COLO829 (cell line): Measurements from ENCODE around the gene MRPL10.

Experiments
- DNase-seq: peaks from one replicate; pipeline ENCODE4 v3.0.0; 2012; ENCODE audit warnings: low spot score

The MRPL10 gene

DNA sequence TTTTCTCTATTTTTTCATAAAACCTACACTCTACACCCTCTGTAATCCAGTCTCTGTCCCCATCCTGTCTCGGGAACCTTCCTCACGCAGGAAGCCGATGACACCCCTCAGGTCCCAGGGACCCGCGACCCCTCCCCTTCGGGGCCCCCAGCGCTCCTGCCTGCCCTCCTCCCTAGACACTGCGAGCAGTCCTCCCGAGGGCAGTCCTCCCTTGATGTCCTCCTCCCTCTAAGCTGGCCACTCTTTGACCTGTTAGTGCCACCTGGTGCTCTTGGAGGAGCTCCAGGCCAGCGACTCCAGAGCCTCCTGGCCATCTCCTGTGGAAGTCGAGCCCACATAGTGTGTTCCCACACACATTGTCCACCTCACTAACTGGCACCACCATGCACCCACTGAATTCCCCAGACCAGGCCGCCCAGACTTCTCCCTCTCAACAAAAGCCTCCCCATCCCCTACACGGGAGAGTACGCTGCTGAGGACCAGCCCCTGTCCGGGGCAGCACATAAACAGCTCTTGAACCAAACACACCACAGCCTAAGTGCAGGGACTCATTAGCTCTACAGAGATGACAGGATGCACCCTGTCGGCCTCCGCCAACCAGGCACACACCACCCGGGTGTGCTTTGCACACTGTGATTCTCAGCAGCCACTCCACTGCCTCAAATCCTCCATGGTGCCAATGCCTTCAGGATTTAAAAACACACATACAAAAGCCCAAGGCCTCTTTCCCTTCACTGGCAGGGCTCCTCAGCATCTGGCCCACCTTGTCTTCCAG lies 19.0 kb downstream of the MRPL10 start:
- DNase-seq, result no peak

DNA sequence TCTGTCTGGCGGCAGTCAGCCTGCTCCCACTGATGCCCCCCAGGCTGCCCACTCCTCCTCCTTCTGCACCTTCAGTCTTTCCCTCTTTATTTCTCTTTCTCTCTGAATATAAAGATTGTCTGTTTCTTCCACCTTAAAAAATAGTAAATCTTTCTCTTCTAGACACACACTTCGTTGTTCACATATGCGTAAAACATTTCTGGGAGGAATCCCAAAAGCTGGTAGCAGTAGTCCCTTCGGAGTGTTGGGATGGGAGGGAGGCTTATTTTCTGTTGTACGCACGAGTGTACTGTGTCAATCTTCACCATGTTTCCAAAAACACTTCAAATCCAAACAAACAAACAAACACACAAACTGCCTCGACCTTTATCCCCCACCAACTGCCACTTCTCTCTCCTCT lies 19.6 kb downstream of the MRPL10 start:
- peak; percentile 60 for DNase-seq

DNA sequence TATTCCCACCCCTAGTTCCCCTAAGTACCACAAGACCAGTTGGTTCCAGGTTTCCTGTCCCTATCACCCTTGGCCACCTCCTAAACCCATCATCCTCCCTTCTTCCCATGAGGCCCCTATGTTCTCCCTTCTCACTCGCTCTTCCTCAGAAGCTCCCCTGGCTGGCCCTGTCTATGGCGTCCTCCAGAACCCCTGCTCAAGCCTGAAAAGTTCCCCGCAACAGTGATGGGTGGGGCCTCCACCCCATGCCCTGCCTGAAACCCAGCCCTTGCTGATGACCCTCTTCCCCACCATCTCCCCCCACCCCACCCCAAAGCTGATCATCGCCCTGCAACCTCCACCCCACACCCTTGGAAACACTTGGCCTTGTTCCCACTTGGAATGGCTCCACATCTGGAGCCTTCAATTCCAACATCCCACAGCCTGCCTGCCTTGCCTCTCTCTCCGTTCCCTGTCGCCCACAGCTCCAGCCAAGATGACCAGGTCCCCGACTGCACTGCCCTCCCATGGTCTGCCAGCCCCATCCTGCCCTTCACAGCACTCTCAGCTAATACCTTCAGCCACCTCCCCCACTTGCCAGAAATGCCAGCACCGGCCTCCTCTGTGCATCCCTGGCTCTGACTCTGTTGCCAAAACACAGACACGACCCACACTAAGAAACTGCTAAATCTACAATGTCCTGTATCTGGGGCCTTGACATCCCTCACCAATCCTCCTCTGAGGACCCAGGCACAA lies 20.3 kb downstream of the MRPL10 start:
- no peak for DNase-seq

DNA sequence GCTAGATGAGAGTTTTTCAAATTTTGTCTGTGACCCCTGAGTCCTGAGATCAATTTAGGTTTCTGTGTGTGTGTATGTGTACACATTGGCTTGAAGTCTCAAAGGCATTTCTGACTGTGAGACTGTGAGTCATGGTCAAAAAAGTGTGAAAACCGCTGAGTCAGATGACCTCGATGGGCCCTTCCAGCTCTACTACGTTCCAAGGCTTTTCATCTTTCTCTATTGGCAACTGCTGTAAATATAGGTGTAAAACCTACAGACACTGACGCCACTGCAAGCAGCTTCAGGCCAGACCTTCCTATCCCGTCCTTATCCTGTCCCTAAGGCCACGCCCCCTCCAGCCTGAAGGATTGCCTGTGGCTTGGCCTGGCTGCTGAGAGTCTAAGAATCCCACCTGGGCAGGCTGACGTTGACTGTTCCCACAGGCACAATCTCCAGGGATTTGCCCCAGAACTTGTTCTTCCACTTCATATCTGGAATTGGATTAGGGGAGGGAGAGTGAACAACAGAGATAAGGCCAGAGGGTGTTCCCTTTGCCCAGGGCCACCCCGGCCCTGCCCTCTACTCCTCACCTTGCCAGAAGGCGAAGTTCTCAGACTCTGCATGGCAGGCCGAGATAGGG lies 21.0 kb downstream of the MRPL10 start:
- peak; percentile 79 for DNase-seq

DNA sequence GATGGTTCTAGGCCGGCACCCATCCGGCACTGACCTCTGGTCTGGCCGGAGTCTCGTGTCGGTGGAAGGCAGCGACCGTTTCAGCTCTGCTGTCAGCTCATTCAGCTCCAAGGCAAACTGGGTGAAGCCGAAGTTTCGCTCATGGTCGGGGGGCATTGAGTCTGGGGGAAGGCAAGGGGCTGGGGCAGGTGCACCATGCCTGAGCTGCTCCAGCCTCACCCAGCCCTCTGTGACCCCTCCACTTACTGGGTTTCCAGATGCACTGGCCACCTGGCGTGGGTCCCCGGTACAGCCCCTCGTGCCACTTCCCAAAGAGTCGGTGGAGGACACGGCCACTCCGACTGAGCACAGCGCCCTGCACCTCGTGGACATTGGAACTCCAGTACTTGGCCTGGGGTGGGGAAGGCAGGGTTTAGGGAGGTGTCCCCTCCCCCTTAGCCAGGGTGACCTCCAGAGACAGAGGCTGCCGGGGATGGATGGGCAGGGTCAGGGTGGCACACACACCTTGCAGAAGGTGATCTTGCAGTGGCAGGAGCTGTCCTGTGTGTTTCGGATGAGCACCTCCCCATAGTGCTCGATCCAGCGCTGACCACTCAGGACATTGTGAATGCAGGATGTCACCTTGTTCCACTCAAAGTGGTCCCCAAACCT lies 22.4 kb downstream of the MRPL10 start:
- no peak for DNase-seq

DNA sequence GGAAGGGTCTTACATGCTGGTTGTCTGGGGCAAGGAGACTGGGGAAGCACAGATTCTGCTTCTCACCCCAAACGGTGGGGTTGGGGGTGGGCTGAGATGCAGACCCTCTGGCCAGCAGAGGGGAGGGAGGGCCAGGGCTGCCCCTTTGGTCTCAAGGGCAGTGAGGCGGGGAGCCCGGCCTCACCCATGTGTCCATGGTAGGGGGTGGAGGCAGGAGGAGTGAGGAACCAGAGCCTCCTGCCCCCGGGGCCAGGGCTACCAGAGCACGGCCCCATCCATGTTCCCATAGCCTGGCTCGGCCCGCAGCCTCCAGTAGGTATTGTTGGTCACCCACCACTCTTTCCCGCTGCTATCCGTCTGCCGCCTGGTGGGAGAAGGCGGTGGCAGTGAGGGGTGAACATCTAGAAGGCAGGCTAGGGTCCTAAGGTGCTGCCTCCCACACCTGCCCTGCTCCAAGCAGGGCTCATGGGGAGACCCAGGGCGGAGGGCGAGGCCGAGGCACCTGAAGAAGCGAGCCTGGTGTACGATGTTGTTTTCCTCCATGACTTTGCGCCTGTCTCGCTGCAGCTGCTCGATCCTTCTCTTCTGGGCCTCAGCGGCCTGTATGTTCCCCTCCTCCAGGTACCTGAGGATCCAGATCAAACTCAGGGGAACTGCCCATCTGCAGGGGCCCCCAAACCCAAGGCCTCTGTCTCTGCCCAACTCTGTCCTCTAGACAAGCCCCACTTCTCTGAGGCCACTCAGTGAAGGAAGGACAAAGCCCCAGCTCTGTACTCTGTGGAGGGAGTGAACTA lies 23.1 kb downstream of the MRPL10 start:
- DNase-seq, result no peak

DNA sequence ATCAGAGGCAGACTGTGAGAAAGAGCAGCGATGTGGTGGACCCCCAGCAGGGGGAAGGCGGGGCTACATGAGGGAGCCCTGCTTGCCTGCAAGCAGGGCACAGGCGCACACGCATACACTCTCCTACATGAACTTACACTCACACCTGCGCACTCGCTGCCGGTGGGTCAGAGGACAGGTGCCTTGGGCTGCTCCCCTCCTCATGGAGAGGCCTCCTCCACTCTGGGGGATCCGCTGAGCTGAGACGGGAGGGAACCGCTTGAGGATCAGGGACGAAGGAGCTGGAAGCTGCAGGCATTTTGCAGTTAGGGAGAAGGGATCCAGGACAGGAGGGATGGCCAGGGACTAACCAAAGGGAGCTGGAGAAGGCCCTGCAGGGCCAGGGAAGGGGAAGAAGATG lies 23.9 kb downstream of the MRPL10 start:
- no peak for DNase-seq

DNA sequence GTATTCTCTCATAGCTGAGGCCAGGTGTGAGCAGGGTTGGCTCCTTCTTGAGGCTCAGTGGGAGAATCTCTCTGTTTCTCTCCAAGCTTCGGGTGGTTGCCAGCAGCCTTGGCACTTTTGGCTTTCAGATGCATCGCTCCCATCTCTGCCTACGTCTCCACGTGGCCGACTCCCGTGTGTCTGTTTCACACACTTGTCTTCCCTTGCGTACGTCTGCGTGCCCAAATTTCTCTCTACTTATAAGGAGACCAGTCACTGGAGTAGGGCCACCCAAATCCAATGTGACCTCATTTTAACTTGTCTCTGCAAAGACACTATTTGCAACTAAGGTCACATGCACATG lies 24.5 kb downstream of the MRPL10 start:
- no peak for DNase-seq

DNA sequence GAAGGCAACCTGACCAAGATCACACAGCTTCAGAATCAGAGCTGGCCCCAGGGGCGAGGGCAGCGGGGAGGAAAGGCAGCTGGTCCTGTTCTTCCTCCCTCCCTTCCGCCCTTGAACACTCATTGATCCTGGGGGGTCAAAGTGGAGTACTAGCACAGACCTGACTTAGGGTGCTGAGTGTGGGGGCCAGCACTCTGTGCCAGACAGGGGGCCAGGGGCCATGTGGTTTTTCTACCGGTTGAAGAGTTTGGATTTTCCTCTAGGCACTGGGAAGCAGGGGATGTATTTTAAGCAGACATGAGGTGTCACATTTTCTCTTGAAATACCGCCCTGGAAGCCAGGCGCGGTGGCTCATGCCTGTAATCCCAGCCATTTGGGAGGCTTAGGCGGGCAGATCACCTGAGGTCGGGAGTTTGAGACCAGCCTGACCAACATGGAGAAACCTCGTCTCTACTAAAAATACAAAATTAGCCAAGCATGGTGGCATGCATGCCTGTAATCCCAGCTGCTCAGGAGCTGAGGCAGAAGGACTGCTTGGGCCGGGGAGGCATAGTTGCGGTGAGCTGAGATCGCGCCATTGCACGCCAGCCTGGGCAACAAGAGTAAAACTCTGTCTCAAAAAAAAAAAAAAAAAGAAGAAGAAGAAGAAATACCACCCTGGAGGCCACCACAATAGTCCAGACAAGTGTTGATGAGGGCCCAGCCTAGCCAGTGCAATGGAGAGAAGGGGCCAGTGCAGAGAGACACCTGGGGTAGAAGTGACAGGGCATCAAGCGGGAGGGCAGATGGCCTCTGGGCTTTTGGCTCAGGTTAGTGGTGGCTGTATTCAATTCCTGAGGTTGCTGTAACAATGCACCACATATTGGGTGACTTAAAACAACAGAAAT lies 25.1 kb downstream of the MRPL10 start:
- no peak for DNase-seq

DNA sequence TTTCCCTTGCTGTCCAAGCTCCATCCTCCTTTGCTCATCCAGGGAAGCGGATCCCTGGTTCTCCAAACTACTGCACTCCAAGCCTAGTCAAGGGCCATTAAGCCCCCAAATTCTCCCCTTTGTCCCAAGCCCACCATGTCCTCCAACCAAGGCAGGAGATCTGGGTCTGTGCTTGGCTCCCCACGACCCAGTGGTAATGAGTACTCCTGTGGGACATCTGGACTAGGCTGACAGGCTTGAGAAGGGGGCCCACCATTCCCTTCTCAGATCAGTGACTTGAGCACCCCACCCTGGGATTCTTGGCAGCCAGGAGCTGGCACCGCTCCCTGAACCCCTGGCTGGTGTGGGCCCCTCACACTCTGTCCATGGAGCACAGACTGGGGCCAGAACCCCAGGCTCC lies 26.9 kb downstream of the MRPL10 start:
- no peak for DNase-seq

DNA sequence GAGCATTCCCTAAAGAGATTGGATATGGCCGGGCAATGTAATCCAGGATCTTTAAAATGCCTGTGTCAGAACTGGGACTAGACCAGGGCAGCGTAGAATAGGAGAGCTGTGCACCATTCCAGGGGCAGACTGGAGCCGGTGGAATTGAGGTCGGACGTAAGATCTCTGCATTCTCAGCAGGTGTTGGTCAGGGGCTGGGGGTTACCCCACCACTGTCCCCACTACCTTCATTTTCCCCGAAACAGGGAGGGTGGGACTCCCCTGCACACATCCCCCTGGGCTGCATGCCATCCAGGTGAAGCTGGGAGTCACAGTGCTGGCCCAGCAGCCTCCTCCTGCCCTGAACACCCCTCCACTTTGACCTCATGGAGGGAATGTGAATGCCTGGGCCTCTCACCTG lies 27.6 kb downstream of the MRPL10 start:
- DNase-seq, result no peak

DNA sequence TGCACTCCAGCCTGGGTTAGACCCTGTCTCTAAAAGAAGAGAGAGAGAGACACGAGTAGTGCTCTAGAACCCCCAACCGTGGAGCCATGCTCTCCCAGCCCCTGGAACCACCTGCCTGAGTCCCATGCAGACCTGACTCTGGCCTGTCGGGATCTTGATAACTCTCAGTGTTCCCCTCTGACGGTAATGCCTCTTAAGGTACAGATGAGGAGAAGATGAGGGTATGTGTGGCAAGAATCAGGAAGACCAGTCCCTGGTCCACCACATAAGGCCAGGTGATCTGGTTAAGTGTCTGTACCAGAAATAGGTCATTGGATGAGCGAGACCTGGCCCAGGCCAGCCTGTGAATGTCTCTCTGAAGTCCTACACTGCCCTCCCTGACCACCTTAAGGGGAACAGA lies 28.1 kb downstream of the MRPL10 start:
- DNase-seq, result no peak

DNA sequence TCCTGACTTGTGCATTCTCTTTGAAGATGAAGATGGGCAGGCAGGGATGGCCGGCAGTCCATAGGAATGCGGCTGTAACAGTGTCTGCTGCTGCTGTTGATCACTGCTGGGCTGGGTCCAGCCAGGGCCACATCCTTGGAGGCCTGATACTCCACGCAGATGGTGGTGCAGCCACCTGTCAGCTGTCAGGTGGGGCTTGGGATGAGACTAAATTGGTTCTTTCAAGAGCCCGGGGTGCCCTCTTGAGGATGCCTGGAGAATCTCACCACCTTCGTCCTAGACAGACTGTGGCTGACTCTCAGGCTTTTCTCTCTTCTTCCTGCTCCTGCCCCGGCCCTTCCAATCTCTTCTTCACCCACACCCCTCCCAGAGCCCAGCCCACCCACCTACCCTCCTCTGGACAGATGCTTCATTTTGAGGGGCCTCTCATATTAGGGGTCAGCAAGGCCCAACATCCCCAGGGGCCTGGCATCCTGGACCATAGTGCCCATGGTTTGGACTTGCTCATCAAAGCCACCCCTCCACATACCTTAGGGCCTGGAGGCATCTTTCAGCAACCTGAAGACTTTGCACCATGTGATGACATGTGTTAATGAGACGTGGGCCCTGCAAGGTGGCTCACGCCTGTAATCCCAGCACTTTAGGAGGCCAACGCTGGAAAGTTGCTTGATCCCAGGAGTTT lies 28.9 kb downstream of the MRPL10 start:
- DNase-seq, result peak; percentile 40

DNA sequence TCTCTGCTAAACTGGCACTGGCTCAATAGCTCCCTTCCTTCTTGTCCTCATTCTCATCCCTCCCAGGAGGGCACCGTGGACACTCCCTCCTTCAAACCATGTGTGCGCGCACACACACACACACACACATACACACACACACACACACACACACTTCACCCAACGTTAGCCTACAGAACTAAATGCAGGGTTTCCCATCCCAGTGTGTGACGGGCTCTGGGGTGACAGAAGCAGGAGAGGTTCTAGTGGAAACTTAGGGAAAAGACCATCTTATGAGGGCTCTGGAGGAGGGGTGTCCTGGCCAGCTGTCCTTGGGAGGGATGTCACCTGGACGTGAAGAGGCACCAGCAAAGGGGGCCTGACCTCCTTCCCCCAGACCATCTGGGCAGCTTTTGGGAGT lies 29.4 kb downstream of the MRPL10 start:
- no peak for DNase-seq

DNA sequence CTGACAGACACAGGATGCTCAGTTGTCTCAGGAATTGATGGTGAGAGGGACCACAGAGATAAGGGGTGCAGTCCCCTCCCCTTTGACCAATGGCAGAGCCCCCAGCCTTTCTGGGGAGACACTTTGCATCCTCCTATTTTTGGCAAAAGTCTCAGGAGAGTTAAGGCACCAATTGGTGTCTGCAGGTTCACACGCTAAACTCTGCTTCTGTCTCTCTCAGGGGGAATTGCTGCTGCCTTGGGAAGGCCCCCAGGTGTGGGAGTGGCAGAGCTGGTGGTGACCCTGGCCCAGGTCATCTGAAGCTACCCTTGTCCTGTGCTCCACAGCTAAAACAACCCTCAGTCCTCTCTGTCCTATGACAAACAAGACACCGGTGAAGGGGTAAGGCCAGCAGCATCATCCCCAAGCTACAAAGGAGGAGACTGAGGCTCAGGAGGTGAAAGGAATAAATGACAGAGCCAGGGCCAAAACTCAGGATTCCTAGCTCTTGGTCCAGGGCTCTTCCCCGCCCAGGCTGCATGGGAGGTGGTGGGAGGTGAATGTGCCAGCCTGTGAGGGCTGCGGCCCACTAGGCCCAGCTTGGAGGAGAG lies 30.1 kb downstream of the MRPL10 start:
- DNase-seq, result no peak

DNA sequence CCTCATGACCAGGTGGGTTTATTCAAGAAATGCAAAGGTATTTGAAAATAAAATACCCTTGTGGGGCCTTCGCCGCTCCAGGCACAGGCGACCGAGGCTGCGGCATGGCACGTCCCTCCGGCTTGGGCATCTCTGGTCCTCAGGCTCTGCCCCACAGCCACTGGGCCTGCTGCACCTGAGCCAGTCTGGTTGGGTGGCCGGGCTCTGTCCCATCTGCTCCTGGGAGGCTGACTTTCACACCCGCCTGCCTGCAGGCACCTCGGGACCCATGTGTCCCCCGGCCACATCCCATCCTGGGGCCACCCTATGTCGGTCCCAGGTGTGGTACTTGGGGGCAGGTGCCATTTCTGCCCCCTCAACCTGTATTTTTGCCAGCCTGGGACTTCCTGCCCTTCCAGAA lies 30.7 kb downstream of the MRPL10 start:
- no peak for DNase-seq

DNA sequence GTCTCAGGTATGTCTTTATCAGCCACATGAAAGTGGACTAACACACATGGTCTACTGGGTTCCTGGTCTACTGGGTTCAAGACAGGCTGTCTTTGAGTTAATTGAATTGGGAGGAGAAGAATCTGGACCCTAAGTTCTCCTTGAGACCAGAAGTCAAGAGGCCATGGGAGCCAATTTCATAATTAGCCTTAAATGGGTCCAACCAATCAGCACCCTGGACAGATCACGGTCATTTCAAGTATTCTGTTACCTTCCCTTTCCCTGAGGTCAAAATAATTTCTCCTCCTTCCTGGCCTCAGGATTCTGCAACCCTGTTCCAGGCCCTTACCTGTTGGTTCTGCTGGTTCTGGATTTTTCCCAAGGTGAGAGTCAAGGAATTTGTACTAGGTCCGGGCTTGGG lies 33.5 kb downstream of the MRPL10 start:
- DNase-seq, result no peak

DNA sequence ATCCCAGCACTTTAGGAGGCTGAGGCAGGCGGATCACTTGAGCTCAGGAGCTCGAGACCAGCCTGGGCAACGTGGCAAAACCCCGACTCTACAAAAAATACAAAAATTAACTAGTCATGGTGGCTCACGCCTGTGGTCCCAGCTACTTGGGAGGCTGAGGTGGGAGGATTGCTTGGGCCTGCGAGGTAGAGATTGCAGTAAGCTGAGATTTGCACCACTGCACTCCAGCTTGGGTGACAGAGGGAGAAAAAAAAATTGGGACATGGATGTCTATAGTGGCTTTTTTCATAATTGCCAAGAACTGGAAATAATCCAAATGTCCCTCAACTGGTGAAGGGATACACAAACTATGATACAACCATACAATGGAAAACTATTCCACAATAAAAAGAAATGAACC lies 38.4 kb downstream of the MRPL10 start:
- no peak for DNase-seq

DNA sequence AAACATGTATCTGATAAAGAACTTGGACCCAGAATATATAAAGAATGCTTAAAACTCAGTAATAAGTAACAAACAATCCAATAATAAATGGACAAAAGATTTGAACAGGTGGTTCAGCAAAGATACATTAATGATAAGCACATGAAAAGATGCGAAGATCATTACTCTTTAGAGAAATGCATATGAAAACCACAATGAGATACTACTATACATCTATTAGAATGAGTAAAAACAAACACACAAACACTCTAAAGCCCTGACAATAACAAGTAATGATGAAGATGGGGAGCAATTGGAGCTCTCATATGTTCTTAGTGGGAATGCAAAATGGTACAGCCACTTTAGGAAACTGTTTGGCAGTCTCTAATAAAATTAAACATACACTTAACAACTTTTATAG lies 38.9 kb downstream of the MRPL10 start:
- DNase-seq, result no peak

DNA sequence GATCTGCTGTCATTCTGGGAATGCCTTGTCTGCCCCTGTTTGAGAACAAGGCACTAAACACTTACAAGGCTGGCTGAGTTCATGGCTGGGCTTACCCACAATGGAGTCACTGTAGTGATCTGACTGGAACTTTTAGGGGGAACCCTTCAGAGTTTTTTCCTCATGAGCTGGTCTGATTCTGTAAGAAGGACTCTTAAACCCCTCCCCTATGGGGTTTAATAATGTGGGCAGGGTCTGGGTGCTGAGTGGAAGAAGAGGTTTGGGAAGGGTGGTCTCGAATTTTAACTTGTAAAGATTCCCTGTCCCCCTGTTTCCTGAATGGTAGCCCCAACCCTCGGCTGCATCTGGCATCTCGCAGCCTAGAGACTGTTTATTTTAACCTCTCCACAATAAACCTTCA lies 40.3 kb downstream of the MRPL10 start:
- no peak for DNase-seq
